PC-9 (cell line): Measurements from ENCODE around the gene USP4.

Experiments used
- EZH2 ChIP-seq: fragments of 200-600 bp; sonication (generic); IDR thresholded peaks from 2 replicates; pipeline ENCODE4 v1.8.0; 2017; ENCODE audit warnings: antibody characterized with exemption, low read depth
- TF ChIP-seq, protein P1 (sequence below): fragments of 200-600 bp; sonication (generic); conservative IDR thresholded peaks from 2 replicates; pipeline ENCODE4 v1.6.1; 2017; ENCODE audit warnings: mixed run types, antibody characterized with exemption, mild to moderate bottlenecking, moderate library complexity

DNA sequence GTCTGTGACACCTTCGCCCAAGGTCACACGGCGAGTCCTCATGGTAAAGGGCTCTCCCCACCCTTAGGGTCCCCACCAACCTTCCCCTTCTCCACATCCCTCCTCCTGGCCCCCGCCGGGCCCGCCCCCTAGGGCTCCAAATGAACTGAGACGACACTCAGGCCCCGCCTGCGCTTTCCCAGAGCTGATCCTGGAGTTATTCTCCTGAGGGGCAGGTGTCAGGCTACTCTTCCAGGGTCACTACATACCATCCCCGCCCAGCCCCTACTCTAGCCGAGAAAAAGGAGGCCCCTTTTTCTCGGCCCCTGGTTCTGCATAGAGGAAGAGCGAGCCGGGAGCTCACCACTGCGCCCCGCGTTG is 292 bp downstream of the USP4 start:
- TF ChIP-seq, protein P1, sequence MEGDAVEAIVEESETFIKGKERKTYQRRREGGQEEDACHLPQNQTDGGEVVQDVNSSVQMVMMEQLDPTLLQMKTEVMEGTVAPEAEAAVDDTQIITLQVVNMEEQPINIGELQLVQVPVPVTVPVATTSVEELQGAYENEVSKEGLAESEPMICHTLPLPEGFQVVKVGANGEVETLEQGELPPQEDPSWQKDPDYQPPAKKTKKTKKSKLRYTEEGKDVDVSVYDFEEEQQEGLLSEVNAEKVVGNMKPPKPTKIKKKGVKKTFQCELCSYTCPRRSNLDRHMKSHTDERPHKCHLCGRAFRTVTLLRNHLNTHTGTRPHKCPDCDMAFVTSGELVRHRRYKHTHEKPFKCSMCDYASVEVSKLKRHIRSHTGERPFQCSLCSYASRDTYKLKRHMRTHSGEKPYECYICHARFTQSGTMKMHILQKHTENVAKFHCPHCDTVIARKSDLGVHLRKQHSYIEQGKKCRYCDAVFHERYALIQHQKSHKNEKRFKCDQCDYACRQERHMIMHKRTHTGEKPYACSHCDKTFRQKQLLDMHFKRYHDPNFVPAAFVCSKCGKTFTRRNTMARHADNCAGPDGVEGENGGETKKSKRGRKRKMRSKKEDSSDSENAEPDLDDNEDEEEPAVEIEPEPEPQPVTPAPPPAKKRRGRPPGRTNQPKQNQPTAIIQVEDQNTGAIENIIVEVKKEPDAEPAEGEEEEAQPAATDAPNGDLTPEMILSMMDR = no peak
- TF ChIP-seq EZH2 = no peak
